Gastroesophageal sphincter (tissue), 3 donors: Measurements from ENCODE around the gene PRKAR2A.

Experiments used
- EP300 ChIP-seq: sonication (generic); formaldehyde crosslinking; IDR thresholded peaks from one replicate; pipeline ENCODE4 v1.6.1; 2017; ENCODE audit warnings: antibody characterized with exemption, mild to moderate bottlenecking
- POLR2AphosphoS5 ChIP-seq: sonication (generic); formaldehyde crosslinking; IDR thresholded peaks from one replicate; pipeline ENCODE4 v1.6.1; 2017; ENCODE audit warnings: antibody characterized with exemption
- TF ChIP-seq, protein P1 (sequence below), 4 experiments: fragments of 200-600 bp in 2 of 4; fragments of 450-650 bp in 2 of 4; sonication (generic) in 1 of 4; IDR thresholded peaks; one replicate each; pipeline ENCODE4 v1.5.1; 2017 to 2019; ENCODE audit warnings: antibody characterized with exemption in 4 of 4, mild to moderate bottlenecking in 2 of 4, moderate library complexity in 2 of 4

DNA sequence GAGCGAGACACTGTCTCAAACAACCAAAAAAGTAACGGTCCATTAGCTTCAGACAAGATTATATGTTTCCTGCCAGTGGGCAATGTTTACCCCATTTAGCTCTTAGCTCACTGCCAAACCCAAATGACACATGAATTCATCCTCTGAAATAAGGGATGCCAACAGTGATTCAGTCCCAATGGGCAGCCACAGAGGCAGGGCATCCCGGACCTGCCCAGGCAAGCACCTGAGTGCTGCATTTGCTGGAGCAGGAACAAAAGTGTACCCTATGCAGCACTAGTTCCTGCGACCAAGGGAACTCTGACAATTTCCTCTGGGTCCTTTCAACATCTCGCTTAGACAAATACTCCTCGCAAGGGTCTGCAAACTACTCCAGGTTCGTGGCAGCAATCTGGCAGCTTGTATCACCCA, 138.6 kb downstream of the PRKAR2A start:
- no peak for TF ChIP-seq POLR2AphosphoS5
- TF ChIP-seq, protein P1, sequence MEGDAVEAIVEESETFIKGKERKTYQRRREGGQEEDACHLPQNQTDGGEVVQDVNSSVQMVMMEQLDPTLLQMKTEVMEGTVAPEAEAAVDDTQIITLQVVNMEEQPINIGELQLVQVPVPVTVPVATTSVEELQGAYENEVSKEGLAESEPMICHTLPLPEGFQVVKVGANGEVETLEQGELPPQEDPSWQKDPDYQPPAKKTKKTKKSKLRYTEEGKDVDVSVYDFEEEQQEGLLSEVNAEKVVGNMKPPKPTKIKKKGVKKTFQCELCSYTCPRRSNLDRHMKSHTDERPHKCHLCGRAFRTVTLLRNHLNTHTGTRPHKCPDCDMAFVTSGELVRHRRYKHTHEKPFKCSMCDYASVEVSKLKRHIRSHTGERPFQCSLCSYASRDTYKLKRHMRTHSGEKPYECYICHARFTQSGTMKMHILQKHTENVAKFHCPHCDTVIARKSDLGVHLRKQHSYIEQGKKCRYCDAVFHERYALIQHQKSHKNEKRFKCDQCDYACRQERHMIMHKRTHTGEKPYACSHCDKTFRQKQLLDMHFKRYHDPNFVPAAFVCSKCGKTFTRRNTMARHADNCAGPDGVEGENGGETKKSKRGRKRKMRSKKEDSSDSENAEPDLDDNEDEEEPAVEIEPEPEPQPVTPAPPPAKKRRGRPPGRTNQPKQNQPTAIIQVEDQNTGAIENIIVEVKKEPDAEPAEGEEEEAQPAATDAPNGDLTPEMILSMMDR (IDR thresholded peaks at IDR 0.05), result no peak
- TF ChIP-seq EP300, result no peak
